ENCODE results near the gene P2RY10.
"Not testable (repeated sequence)": the region's sequence is repeated elsewhere in the genome, so short reads cannot be mapped to it uniquely, and the experiment has no call there.

Gene P2RY10

GRCh38 chrX:78979789-78980464 is 34.7 kb downstream of the P2RY10 start:
- H3K27ac Mint-ChIP-seq, result peak overlapping the region; percentile 86
- peak overlapping the region; percentile 75 for H3K4me3 Mint-ChIP-seq
- peaks cover 40% of the 10 kb centered on the region for H3K4me1 Mint-ChIP-seq
- peaks cover 3% of the 10 kb centered on the region for H3K9me3 Mint-ChIP-seq
- ATAC-seq, result peak; percentile 96
- H3K36me3 Mint-ChIP-seq, result peaks cover 18% of the 10 kb centered on the region
- no peaks in the 10 kb centered on the region for H3K27me3 Mint-ChIP-seq

- H3K4me1 Mint-ChIP-seq, result peaks cover 13% of the 10 kb centered on the region
These were observed 44.2 kb downstream of the P2RY10 start for GRCh38 chrX:78989349-78989748.

GRCh38 chrX:78997870-78998558 is 52.8 kb downstream of the P2RY10 start:
- Mint-ChIP-seq H3K36me3 (no peaks in the 10 kb centered on the region), H3K9me3 (no peaks in the 10 kb centered on the region), H3K4me1 (peaks cover 6% of the 10 kb centered on the region), H3K4me3 (peak overlapping the region; percentile 39), H3K27me3 (no peaks in the 10 kb centered on the region), H3K27ac (no peak overlapping the region)
- no peak for ATAC-seq

More at GRCh38 chrX:78989349-78989748, 44.2 kb downstream of the P2RY10 start:
- H3K9me3 Mint-ChIP-seq, result peaks cover 19% of the 10 kb centered on the region
- ATAC-seq, result no peak
- no peaks in the 10 kb centered on the region for H3K27me3 Mint-ChIP-seq
- H3K27ac Mint-ChIP-seq, result no peak overlapping the region
- H3K4me3 Mint-ChIP-seq, result no peak overlapping the region
- H3K36me3 Mint-ChIP-seq, result peaks cover 31% of the 10 kb centered on the region

- H3K4me3 Mint-ChIP-seq, H3K27ac Mint-ChIP-seq, H3K4me1 Mint-ChIP-seq, ATAC-seq, H3K27me3 Mint-ChIP-seq: not testable (repeated sequence)
- peaks cover 11% of the 10 kb centered on the region for H3K36me3 Mint-ChIP-seq
- peaks cover 10% of the 10 kb centered on the region for H3K9me3 Mint-ChIP-seq
These were observed 62.3 kb downstream of the P2RY10 start for GRCh38 chrX:79007540-79007939.

All from stimulated activated memory B cell treated with anti-CD40 and anti-IgM and Interleukin-4, amounts not matched to agents 10 μg/mL and 1 μg/mL and 100 μg/mL, for 72 hours (primary cell).